HEK293 (cell line): Measurements from ENCODE around the gene CACNA2D1.

Source experiments
- CTCF ChIA-PET: fragments of 350-600 bp; formaldehyde crosslinking; extraction: SDS; loops from one replicate; lab custom pipeline; 2021; ENCODE audit warnings: antibody characterized with exemption; lab: Yijun Ruan, JAX
- POLR2A ChIA-PET: fragments of 300-600 bp; formaldehyde crosslinking; extraction: SDS; loops from one replicate; lab custom pipeline; 2020; ENCODE audit warnings: antibody characterized with exemption, inconsistent platforms; lab: Yijun Ruan, JAX
- H3K27ac ChIP-seq: fragments of 200-500 bp; sonication (Bioruptor generic); 2 replicates; pipeline ENCODE4 v1.5.1; 2014; ENCODE audit warnings: low read depth, low read length, control low read depth, inconsistent platforms; ENCODE audit errors: extremely low read depth
- H3K36me3 ChIP-seq, 2 experiments: fragments of 200-500 bp in 1 of 2; sonication (Bioruptor generic) in 1 of 2; 1 replicate in 1 of 2; 2 replicates in 1 of 2; pipeline ENCODE4 v1.5.1; 2014 to 2017; ENCODE audit warnings: inconsistent platforms in 2 of 2, low read length in 2 of 2; ENCODE audit not compliant: control insufficient read depth in 2 of 2, insufficient read depth in 1 of 2
- H3K4me1 ChIP-seq: fragments of 200-500 bp; sonication (Bioruptor generic); 2 replicates; pipeline ENCODE4 v1.5.1; 2014; ENCODE audit warnings: mild to moderate bottlenecking, low read length, inconsistent platforms; ENCODE audit not compliant: control insufficient read depth, insufficient read depth
- H3K4me3 ChIP-seq: 2 replicates; pipeline ENCODE4 v1.5.1; 2011; ENCODE audit warnings: low read depth, mild to moderate bottlenecking, control low read depth, low read length, moderate library complexity
- H3K9me3 ChIP-seq: fragments of 200-500 bp; sonication (Bioruptor generic); 2 replicates; pipeline ENCODE4 v1.5.1; 2014; ENCODE audit warnings: low read depth, low read length, inconsistent platforms; ENCODE audit not compliant: control insufficient read depth, insufficient read depth
- GLIS2 ChIP-seq: fragments of 450-650 bp; formaldehyde crosslinking; IDR thresholded peaks from 2 replicates; pipeline ENCODE4 v1.5.1; 2016; ENCODE audit warnings: missing biosample characterization, missing genetic modification characterization
- OSR2 ChIP-seq: fragments of 450-650 bp; formaldehyde crosslinking; IDR thresholded peaks from 2 replicates; pipeline ENCODE4 v1.5.1; 2016; ENCODE audit warnings: missing biosample characterization, missing genetic modification characterization
- SETDB1 ChIP-seq: IDR thresholded peaks from one replicate; pipeline ENCODE4 v1.6.1; 2017; ENCODE audit warnings: mild to moderate bottlenecking, low read length, moderate library complexity, mixed read lengths; ENCODE audit not compliant: insufficient read length
- ZBTB1 ChIP-seq: fragments of 450-650 bp; formaldehyde crosslinking; IDR thresholded peaks from 2 replicates; pipeline ENCODE4 v1.5.1; 2016; ENCODE audit warnings: missing biosample characterization, missing genetic modification characterization
- ZBTB7A ChIP-seq: fragments of 450-650 bp; formaldehyde crosslinking; IDR thresholded peaks from 2 replicates; pipeline ENCODE4 v1.5.1; 2016; ENCODE audit warnings: low read depth, missing biosample characterization, missing genetic modification characterization
- ZNF140 ChIP-seq: fragments of 450-650 bp; formaldehyde crosslinking; IDR thresholded peaks from 2 replicates; pipeline ENCODE4 v1.5.1; 2016; ENCODE audit warnings: missing biosample characterization, missing genetic modification characterization
- ZNF146 ChIP-seq: fragments of 450-650 bp; formaldehyde crosslinking; IDR thresholded peaks from 2 replicates; pipeline ENCODE4 v1.5.1; 2016; ENCODE audit warnings: missing biosample characterization, missing genetic modification characterization
- ZNF175 ChIP-seq: fragments of 450-650 bp; formaldehyde crosslinking; IDR thresholded peaks from 2 replicates; pipeline ENCODE4 v1.5.1; 2016; ENCODE audit warnings: missing biosample characterization, missing genetic modification characterization
- ZNF23 ChIP-seq: fragments of 450-650 bp; formaldehyde crosslinking; IDR thresholded peaks from 2 replicates; pipeline ENCODE4 v1.5.1; 2016; ENCODE audit warnings: missing biosample characterization, missing genetic modification characterization, borderline replicate concordance
- ZNF302 ChIP-seq: fragments of 450-650 bp; formaldehyde crosslinking; IDR thresholded peaks from 2 replicates; pipeline ENCODE4 v1.5.1; 2016; ENCODE audit warnings: missing biosample characterization, missing genetic modification characterization, low read depth
- ZNF311 ChIP-seq: fragments of 450-650 bp; formaldehyde crosslinking; IDR thresholded peaks from 2 replicates; pipeline ENCODE4 v1.5.1; 2017; ENCODE audit warnings: missing biosample characterization, missing genetic modification characterization, borderline replicate concordance
- ZNF510 ChIP-seq: fragments of 450-650 bp; formaldehyde crosslinking; IDR thresholded peaks from 2 replicates; pipeline ENCODE4 v1.5.1; 2018; ENCODE audit warnings: mild to moderate bottlenecking, missing genetic modification characterization, missing biosample characterization; ENCODE audit not compliant: insufficient replicate concordance
- ZNF596 ChIP-seq: fragments of 450-650 bp; IDR thresholded peaks from 2 replicates; pipeline ENCODE4 v1.5.0; 2018; ENCODE audit warnings: missing biosample characterization, mild to moderate bottlenecking, missing genetic modification characterization, moderate library complexity
- ZNF639 ChIP-seq: fragments of 450-650 bp; formaldehyde crosslinking; IDR thresholded peaks from 2 replicates; pipeline ENCODE4 v1.5.1; 2016; ENCODE audit warnings: missing biosample characterization, missing genetic modification characterization
- ZNF645 ChIP-seq: fragments of 450-650 bp; formaldehyde crosslinking; IDR thresholded peaks from 2 replicates; pipeline ENCODE4; 2016; ENCODE audit warnings: missing biosample characterization, missing genetic modification characterization
- ZNF654 ChIP-seq: fragments of 450-650 bp; formaldehyde crosslinking; IDR thresholded peaks from 2 replicates; pipeline ENCODE4 v1.5.1; 2016; ENCODE audit warnings: low read depth, missing biosample characterization, missing genetic modification characterization
- ZNF658 ChIP-seq: fragments of 450-650 bp; formaldehyde crosslinking; IDR thresholded peaks from 2 replicates; pipeline ENCODE4; 2016; ENCODE audit warnings: missing biosample characterization, missing genetic modification characterization
- ZNF701 ChIP-seq: fragments of 450-650 bp; formaldehyde crosslinking; IDR thresholded peaks from 2 replicates; pipeline ENCODE4 v1.5.1; 2016; ENCODE audit warnings: missing biosample characterization, missing genetic modification characterization
- ZNF707 ChIP-seq: fragments of 450-650 bp; formaldehyde crosslinking; IDR thresholded peaks from 2 replicates; pipeline ENCODE4 v1.5.1; 2016; ENCODE audit warnings: missing biosample characterization, missing genetic modification characterization
- ZNF768 ChIP-seq: fragments of 450-650 bp; formaldehyde crosslinking; IDR thresholded peaks from 2 replicates; pipeline ENCODE4 v1.5.1; 2018; ENCODE audit warnings: missing biosample characterization, mild to moderate bottlenecking, missing genetic modification characterization
- ZNF843 ChIP-seq: fragments of 450-650 bp; formaldehyde crosslinking; IDR thresholded peaks from 2 replicates; pipeline ENCODE4 v1.5.1; 2016; ENCODE audit warnings: missing biosample characterization, missing genetic modification characterization
- ZSCAN4 ChIP-seq: fragments of 450-650 bp; formaldehyde crosslinking; IDR thresholded peaks from 2 replicates; pipeline ENCODE4 v1.5.1; 2017; ENCODE audit warnings: missing biosample characterization, missing genetic modification characterization

The CACNA2D1 gene

GRCh38 chr7:82167558-82168314 lies 275.8 kb downstream of the CACNA2D1 start (continued):
- TF ChIP-seq ZNF645 (no peak), ZNF768 (tag by site-specific recombination) (no peak)
- TF ChIP-seq, all 188 proteins: peak for 0

- peaks cover 5% of the 10 kb centered on the region; the same call in 1 of the 2 replicates for H3K4me1 ChIP-seq
- no peak overlapping the region for H3K4me3 ChIP-seq
- CTCF ChIA-PET, result interaction anchor here (0.9 to 1.0 kb wide), 4 partner anchors 24 to 315 kb away, joined by 3 to 4 read pairs (median 3); no protein-coding TSS in a partner anchor
- TF ChIP-seq ZBTB1 (no peak), ZNF140 (no peak), ZNF843 (no peak), ZBTB7A (tag by site-specific recombination) (no peak), ZNF596 (tag by site-specific recombination) (no peak), ZNF701 (tag by site-specific recombination) (no peak), GLIS2 (tag by site-specific recombination) (no peak), ZNF707 (tag by site-specific recombination) (no peak), ZNF658 (no peak), ZNF639 (tag by site-specific recombination) (no peak), OSR2 (tag by site-specific recombination) (no peak), SETDB1 (no peak), ZNF23 (no peak), ZNF654 (no peak), ZNF302 (no peak), ZNF311 (tag by site-specific recombination) (no peak), ZNF510 (no peak), ZNF175 (tag by site-specific recombination) (no peak), ZNF146 (no peak), ZSCAN4 (no peak)
- POLR2A ChIA-PET, result no interaction called here
- H3K27ac ChIP-seq, result no peak overlapping the region
- H3K36me3 ChIP-seq, result no peaks in the 10 kb centered on the region
- H3K9me3 ChIP-seq, result no peaks in the 10 kb centered on the region
Measured at GRCh38 chr7:82166260-82167015, 277.1 kb downstream of the CACNA2D1 start.
